ENCODE data around the gene BLID. TPM values are rescaled to one million over a fixed set of nuclear protein-coding genes. Genes with fewer than 3 reads are reported as not detected.

Gene BLID
- total and polyA plus RNA-seq, 2 of the 8 experiments (the other 6 are each of a cell fraction or from before 2014, with no cell fraction given) = not detected

DNA sequence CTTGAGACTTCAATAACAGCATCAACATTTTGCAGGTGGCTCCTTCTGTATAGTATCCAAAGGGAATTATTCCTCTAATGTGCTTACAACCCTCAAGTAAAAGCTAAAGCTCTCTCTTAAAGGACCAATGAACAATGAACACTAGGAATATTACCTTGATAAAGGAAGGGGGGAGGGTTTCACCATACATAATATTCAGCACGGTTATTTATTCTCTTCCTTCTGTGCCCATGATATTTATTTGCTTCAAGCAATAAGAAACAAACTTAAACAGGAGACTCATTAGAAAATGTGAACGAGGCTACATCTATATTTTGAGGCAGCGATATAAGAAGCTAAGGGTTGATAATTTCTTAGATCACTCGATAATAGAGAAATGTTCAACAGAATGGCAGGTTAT lies 21.2 kb downstream of the BLID start (continued):
- TF ChIP-seq, protein P1, sequence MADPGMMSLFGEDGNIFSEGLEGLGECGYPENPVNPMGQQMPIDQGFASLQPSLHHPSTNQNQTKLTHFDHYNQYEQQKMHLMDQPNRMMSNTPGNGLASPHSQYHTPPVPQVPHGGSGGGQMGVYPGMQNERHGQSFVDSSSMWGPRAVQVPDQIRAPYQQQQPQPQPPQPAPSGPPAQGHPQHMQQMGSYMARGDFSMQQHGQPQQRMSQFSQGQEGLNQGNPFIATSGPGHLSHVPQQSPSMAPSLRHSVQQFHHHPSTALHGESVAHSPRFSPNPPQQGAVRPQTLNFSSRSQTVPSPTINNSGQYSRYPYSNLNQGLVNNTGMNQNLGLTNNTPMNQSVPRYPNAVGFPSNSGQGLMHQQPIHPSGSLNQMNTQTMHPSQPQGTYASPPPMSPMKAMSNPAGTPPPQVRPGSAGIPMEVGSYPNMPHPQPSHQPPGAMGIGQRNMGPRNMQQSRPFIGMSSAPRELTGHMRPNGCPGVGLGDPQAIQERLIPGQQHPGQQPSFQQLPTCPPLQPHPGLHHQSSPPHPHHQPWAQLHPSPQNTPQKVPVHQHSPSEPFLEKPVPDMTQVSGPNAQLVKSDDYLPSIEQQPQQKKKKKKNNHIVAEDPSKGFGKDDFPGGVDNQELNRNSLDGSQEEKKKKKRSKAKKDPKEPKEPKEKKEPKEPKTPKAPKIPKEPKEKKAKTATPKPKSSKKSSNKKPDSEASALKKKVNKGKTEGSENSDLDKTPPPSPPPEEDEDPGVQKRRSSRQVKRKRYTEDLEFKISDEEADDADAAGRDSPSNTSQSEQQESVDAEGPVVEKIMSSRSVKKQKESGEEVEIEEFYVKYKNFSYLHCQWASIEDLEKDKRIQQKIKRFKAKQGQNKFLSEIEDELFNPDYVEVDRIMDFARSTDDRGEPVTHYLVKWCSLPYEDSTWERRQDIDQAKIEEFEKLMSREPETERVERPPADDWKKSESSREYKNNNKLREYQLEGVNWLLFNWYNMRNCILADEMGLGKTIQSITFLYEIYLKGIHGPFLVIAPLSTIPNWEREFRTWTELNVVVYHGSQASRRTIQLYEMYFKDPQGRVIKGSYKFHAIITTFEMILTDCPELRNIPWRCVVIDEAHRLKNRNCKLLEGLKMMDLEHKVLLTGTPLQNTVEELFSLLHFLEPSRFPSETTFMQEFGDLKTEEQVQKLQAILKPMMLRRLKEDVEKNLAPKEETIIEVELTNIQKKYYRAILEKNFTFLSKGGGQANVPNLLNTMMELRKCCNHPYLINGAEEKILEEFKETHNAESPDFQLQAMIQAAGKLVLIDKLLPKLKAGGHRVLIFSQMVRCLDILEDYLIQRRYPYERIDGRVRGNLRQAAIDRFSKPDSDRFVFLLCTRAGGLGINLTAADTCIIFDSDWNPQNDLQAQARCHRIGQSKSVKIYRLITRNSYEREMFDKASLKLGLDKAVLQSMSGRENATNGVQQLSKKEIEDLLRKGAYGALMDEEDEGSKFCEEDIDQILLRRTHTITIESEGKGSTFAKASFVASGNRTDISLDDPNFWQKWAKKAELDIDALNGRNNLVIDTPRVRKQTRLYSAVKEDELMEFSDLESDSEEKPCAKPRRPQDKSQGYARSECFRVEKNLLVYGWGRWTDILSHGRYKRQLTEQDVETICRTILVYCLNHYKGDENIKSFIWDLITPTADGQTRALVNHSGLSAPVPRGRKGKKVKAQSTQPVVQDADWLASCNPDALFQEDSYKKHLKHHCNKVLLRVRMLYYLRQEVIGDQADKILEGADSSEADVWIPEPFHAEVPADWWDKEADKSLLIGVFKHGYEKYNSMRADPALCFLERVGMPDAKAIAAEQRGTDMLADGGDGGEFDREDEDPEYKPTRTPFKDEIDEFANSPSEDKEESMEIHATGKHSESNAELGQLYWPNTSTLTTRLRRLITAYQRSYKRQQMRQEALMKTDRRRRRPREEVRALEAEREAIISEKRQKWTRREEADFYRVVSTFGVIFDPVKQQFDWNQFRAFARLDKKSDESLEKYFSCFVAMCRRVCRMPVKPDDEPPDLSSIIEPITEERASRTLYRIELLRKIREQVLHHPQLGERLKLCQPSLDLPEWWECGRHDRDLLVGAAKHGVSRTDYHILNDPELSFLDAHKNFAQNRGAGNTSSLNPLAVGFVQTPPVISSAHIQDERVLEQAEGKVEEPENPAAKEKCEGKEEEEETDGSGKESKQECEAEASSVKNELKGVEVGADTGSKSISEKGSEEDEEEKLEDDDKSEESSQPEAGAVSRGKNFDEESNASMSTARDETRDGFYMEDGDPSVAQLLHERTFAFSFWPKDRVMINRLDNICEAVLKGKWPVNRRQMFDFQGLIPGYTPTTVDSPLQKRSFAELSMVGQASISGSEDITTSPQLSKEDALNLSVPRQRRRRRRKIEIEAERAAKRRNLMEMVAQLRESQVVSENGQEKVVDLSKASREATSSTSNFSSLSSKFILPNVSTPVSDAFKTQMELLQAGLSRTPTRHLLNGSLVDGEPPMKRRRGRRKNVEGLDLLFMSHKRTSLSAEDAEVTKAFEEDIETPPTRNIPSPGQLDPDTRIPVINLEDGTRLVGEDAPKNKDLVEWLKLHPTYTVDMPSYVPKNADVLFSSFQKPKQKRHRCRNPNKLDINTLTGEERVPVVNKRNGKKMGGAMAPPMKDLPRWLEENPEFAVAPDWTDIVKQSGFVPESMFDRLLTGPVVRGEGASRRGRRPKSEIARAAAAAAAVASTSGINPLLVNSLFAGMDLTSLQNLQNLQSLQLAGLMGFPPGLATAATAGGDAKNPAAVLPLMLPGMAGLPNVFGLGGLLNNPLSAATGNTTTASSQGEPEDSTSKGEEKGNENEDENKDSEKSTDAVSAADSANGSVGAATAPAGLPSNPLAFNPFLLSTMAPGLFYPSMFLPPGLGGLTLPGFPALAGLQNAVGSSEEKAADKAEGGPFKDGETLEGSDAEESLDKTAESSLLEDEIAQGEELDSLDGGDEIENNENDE (IDR thresholded peaks at IDR 0.05; ENCODE audit: insufficient replicate concordance, low read length) = no peak
- no peak for TF ChIP-seq HDAC6 (IDR thresholded peaks at IDR 0.05; ENCODE audit: low read depth, low read length)
- no peak for TF ChIP-seq POLR2AphosphoS5 (IDR thresholded peaks at IDR 0.05; ENCODE audit: low read depth, low read length)
- TF ChIP-seq, protein P2, sequence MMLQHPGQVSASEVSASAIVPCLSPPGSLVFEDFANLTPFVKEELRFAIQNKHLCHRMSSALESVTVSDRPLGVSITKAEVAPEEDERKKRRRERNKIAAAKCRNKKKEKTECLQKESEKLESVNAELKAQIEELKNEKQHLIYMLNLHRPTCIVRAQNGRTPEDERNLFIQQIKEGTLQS (IDR thresholded peaks at IDR 0.05; ENCODE audit: insufficient read depth, low read depth, low read length) = no peak
- TF ChIP-seq EP300 (IDR thresholded peaks at IDR 0.05; ENCODE audit: borderline replicate concordance in 1 of 2, low read depth in 2 of 2, low read length in 2 of 2) = no peak
- no peak for TF ChIP-seq BRCA1 (IDR thresholded peaks at IDR 0.05; ENCODE audit: low read depth, low read length)
